Measurements from ENCODE around the gene SLC9C2.

GRCh38 chr1:173484276-173484675, 118.6 kb downstream of the SLC9C2 start:
- no peak for TF ChIP-seq EZH2 (IDR thresholded peaks at IDR 0.05; ENCODE audit: insufficient read depth, poor library complexity, severe bottlenecking)
- TF ChIP-seq EZH2phosphoT487 (IDR thresholded peaks at IDR 0.05; ENCODE audit: insufficient read depth, low read depth), result no peak

All from GM23248 (cell line).